HG03460 (cell line): ENCODE measurements around the gene METTL24.

Source experiments
- ATAC-seq: cut with Tn5 transposase; IDR thresholded peaks from one replicate; pipeline ENCODE4 v1.9.1; 2021; ENCODE audit not compliant: unreplicated experiment

METTL24 gene, protein sequence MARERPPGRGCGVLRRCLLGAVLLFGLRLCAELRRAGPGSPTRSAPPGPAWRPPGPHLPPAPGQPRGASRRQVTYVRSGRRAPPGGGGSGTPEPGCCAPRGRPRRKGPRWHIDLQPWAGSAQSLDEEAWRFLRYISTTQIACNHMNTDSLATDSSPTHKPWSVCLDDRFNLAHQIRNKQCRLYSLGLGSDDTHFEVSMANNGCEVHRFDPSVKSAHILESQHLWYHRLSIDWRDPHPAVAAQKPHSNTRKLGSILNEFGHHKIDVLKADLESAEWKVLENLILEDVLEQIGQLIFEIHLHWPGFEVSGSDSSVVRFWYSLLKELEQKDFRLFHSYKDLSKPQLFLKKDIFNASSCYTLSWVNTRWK

GRCh38 chr6:110357664-110358552 lies at the start of gene METTL24:
METTL24 (minus strand) TSS chr6:110358349; CDS start chr6:110358272, 77 bp downstream.
- no peak for ATAC-seq

DNA sequence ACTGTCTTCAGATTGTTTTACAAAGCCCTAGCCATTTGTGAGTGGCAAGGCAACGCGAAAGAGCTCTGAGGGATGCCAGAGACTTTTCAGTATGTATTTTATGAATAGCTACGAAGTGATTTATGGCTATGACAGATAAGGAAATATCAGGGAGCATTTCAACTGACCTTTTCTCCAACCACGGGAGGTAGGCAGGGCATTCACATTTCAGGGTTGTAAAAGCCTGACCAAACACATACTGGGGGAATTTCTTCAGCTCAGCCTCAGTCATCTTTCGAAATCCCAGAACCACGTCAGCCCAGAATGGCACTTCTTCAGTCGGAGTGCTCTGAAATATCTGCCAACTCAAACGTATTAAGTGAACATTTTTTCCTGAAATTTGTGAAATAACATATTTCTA lies 46.5 kb upstream of the METTL24 start:
- no peak for ATAC-seq

DNA sequence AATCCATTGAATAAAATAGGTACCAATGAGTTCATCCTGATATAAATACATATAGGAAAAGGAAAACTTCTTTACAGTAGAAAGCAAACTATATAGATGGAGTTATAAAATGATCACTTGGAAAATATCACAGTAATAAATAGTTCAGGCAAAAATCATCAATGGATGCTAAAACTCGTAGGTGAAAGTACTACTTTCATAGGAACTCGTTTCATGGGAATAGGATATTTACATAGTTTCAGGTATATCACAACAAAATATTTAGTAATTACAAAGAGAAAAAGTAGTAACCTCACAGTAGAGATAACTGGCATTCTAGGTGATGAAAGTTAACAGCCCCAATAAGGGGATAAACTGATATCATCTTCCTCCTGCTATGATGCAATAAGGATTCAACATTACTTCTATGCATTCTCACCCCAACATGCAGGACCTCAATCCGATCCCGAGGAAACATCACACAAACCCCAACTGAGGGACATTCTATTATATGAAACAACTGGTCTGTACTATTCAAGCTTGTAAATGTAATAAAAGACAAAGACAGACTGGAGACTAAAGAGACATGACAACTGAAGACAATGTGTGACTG lies 43.5 kb upstream of the METTL24 start:
- no peak for ATAC-seq

DNA sequence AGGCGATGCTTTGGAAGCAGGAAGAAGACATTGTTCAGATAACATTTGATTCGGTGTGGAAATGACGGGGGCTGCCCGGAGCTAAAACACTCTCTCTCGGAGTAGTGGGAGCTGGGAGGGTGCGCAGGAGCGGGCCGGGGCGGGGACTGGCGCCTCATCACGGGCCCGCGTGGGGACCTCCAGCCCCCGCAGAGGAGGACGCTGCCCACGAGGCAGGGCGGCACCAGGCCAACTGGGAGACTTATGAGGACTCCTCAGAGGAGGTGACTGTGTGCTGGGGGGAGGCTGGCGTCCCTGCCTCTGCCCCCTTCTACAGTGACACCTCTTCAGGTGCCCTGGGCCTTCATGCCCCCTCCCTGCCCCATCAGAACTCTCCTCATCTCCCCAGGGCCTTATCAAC lies 42.1 kb upstream of the METTL24 start:
- no peak for ATAC-seq

DNA sequence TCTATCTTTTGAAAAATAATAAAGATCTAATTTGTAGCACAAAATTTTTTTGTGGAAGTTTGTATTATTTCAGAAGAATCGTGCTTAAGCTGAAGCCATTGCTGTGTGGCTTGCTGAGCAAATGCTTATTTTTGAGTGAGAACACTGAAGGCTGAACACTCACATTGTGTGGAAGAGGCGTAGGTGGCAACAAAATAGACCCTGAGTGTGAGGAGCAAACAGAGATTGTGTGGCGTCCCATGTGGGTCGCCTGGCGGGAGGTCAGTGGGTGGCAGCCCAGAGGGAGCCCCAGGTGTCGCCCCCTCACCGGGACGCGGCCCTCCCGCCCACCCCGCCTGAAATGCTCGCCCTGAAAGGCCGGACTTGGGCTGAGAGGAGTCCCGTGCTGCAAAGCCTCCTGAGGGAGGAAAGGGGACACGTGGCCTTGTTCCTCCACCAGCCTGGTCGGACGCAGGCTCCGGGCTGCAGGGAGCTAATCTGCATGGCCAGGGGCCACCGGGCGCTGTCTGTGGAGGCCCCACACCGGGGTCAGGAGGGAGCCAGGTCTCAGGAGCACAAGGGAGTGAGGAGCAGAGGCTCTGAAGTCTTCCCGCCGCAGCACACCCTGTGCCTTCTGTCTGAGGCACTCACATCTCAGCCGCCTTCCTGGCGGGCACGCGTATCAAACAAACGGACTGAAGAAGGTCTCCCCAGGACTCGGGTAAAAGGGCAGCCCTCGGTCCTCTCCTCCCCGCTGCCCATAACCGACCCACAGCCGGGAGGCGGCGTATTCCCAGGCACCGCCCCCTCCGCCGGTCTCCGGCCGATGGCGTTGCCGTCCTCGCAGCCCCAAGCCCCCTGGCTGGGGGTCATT lies 41.3 kb upstream of the METTL24 start:
- no peak for ATAC-seq

GRCh38 chr6:110398778-110399177 lies 40.6 kb upstream of the METTL24 start:
- no peak for ATAC-seq

GRCh38 chr6:110395221-110395620 lies 37.1 kb upstream of the METTL24 start:
- ATAC-seq = no peak

GRCh38 chr6:110394409-110394808 lies 36.3 kb upstream of the METTL24 start:
- ATAC-seq = no peak

- no peak for ATAC-seq
These were observed 34.6 kb upstream of the METTL24 start for GRCh38 chr6:110392727-110393126.

- ATAC-seq = no peak
These were observed 32.3 kb upstream of the METTL24 start for GRCh38 chr6:110390404-110390803.

- no peak for ATAC-seq
These were observed 31.7 kb upstream of the METTL24 start for GRCh38 chr6:110389689-110390382.

DNA sequence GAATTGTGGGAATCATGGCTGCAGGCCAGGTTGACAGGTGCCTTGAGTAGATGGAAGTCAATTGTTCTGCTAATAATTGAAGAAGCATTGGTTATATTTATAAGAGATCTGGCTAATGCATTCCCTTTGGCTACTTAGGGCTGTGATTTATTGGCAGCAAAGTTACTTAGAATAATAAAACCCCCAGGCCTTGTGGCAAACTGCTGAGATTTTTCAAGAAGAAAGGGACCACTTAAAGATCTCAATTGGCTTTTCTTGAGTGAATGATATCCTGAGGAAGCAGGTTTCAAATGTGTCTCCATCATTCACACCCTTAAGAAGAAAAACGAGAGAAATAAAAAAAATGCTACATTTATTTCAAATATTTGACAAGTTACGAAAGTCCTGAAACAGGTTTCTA lies 29.8 kb upstream of the METTL24 start:
- ATAC-seq = no peak

GRCh38 chr6:110385458-110385863 lies 27.3 kb upstream of the METTL24 start:
- ATAC-seq = no peak

DNA sequence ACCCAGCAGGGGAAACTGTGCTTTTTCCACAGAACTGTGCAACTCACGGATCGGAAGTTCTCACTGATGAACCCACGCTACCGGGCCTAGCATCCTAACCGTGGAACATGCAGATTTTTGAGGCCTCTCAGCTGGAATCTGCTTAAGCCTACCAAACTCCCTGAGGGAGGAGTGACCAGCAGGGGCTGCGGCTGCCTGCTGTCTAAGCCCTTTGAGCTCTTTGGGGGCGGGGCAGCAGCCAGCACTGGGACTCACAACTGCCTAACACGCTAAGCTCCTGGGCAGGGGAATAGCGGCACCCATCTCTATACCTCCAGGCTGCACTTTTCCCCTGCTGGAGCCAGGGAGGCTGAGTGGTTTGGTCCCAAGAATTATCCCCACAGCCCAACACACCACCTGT lies 20.4 kb upstream of the METTL24 start:
- no peak for ATAC-seq

DNA sequence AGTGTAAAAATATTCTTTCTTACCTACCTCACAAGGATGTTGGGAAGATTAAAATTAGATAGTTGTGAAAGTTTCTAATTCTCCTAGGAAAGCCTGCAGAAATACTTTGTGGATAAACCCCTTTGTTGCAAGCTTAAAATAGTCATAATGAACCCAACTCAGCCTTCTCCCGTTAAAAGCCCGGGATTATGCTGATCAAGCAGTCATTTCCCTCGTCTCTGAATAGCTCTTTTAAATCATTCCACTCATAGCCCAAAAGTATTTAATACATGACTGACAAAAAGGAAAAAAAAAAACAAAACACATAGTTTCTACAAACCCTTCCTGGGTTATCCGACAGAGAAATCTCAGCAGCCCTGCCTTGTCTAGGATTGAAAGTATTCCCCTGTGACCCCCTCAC lies 10.9 kb upstream of the METTL24 start:
- no peak for ATAC-seq

DNA sequence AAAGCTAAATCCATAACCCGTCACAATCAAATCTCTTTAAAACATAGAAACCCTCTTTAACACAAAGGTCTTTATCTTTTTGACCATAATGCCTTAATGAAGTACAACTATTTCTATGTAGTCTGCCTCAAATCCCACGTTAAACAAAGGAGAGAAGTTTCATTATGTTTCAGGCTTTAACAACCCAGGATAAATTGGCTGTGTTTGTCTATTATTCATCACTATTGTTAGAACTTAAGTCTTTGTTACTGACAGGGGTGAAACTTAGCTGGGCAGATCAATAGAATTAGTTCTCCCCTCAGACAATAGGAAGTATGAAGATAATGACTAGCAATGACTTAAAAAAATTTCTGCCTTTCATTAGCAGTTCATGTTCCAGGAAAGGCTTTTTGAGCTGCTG lies 10.1 kb upstream of the METTL24 start:
- no peak for ATAC-seq

GRCh38 chr6:110367825-110368224 lies 9.7 kb upstream of the METTL24 start:
- no peak for ATAC-seq

DNA sequence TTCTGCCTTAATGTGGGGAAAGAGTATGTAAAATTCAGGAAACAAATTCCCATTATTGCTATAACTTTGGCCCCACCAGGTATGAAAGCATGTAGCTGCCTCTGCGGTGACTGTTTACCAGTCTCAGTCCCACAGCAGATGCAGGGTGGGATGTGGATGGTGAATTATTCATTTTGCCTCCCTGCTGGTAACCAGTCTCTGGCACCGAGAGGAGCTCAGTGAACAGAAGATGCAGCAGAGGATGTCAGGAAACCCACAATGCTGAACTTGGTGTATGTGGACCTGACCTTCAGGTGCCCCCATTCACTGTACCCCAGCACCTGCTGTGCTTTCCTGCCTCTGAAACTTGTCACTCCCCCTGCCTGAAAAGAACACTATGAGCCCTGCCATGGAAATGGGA lies 8.8 kb upstream of the METTL24 start:
- no peak for ATAC-seq

- no peak for ATAC-seq
These were observed 8.1 kb upstream of the METTL24 start for GRCh38 chr6:110366256-110366655.

DNA sequence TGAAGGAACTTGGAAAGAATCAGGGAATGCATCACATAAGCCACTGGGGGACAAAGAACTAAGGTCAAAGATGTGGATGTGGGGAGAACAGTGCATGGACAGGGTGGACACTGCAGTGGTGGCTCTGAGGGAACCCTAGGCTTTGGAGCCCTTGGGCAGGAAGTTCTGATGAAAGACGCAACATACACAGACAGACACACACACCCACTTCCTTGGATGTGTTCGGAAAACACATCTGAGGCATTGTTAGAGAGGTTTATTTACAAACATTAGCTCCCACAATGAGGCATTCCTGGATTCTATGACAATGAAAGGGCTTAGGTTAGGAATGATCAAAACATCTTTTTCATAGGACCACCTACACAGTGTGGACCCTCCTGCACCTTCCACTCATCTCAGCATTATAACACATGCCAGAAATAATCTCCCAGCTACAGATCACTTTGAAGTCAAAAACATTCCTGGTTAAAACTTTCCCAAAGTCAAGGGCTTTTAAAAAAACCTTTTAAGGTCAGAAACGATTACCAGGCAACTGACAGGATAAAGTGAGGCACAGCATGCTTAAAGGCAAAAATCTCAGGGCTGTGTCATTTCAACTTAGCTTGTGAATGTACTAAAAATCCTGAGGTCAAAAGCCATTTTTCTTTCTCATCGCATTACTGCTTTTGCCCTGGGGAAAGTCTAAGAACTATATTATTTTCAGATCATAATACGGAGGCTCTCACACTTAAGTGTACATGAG lies 6.4 kb upstream of the METTL24 start:
- no peak for ATAC-seq
